Progenitor cell of endocrine pancreas (in vitro differentiated cells): ENCODE results near the gene ATAD5. TPM values are rescaled to one million over a fixed set of nuclear protein-coding genes. Genes with fewer than 3 reads are reported as not detected.

ENCODE experiments used
- DNase-seq: peaks from one replicate; pipeline ENCODE4 v3.0.0; 2021; ENCODE audit warnings: low spot score; ENCODE audit not compliant: unreplicated experiment
- H3K27ac Mint-ChIP-seq: 2 replicates; pipeline ENCODE4 v1.8.0; 2021; ENCODE audit warnings: mild to moderate bottlenecking, moderate library complexity, mixed read lengths
- H3K27me3 Mint-ChIP-seq: 2 replicates; pipeline ENCODE4 v1.8.0; 2021; ENCODE audit warnings: mixed read lengths
- H3K36me3 Mint-ChIP-seq: 2 replicates; pipeline ENCODE4 v1.8.0; 2022; ENCODE audit warnings: mixed read lengths; ENCODE audit not compliant: insufficient read depth
- H3K4me1 Mint-ChIP-seq: 2 replicates; pipeline ENCODE4 v1.8.0; 2021; ENCODE audit warnings: low read depth, mixed read lengths
- H3K4me3 Mint-ChIP-seq: 2 replicates; pipeline ENCODE4 v1.8.0; 2021; ENCODE audit warnings: low read depth, mild to moderate bottlenecking, moderate library complexity, mixed read lengths
- H3K9me3 Mint-ChIP-seq: 2 replicates; pipeline ENCODE4 v1.8.0; 2021; ENCODE audit warnings: low read depth, mixed read lengths
- CTCF ChIP-seq: fragments of 200-600 bp; sonication (generic); IDR thresholded peaks from one replicate; pipeline ENCODE4 v1.5.0; 2021; ENCODE audit warnings: antibody characterized with exemption, mild to moderate bottlenecking; ENCODE audit not compliant: unreplicated experiment
- total RNA-seq: library from RNA; stranded (reverse); gene quantifications from 2 replicates; pipeline ENCODE4 v1.2.1, GENCODE V29; 2021

ATAD5 gene
- total RNA-seq, 1 donor from 2014 or later, result 14.0 TPM

- DNase-seq, result no peak
- no peaks in the 10 kb centered on the region for H3K27me3 Mint-ChIP-seq
- H3K4me3 Mint-ChIP-seq, result peak overlapping the region; percentile 95
- H3K27ac Mint-ChIP-seq, result peak overlapping the region; percentile 94
- no peaks in the 10 kb centered on the region for H3K9me3 Mint-ChIP-seq
- H3K4me1 Mint-ChIP-seq, result peaks cover 16% of the 10 kb centered on the region
- TF ChIP-seq CTCF, result no peak
- H3K36me3 Mint-ChIP-seq, result no peaks in the 10 kb centered on the region
These were observed 7.8 kb upstream of the ATAD5 start for GRCh38 chr17:30824002-30824355.

GRCh38 chr17:30824356-30825145 is 7.2 kb upstream of the ATAD5 start, which contains the start of gene CRLF3:
TSS of gene CRLF3 (minus strand) at chr17:30824692. CDS start at chr17:30824651, 41 bp downstream.
- H3K27ac Mint-ChIP-seq, result peak within 1 kb of the TSS; percentile 94
- peaks cover 16% of the 10 kb centered on the region for H3K4me1 Mint-ChIP-seq
- no peaks in the 10 kb centered on the region for H3K9me3 Mint-ChIP-seq
- H3K27me3 Mint-ChIP-seq, result no peaks in the 10 kb centered on the region
- H3K4me3 Mint-ChIP-seq, result peak within 1 kb of the TSS; percentile 95
- peak; percentile 87 for DNase-seq
- TF ChIP-seq CTCF, result peak; percentile 63
- H3K36me3 Mint-ChIP-seq, result no peaks in the 10 kb centered on the region

- no peak for DNase-seq
- Mint-ChIP-seq H3K27me3 (no peaks in the 10 kb centered on the region), H3K4me3 (no peak overlapping the region), H3K4me1 (peaks cover 14% of the 10 kb centered on the region), H3K27ac (no peak overlapping the region), H3K36me3 (no peaks in the 10 kb centered on the region), H3K9me3 (no peaks in the 10 kb centered on the region)
- no peak for TF ChIP-seq CTCF
These were observed 4.7 kb upstream of the ATAD5 start for GRCh38 chr17:30827082-30827481.

GRCh38 chr17:30829022-30829421 is 2.7 kb upstream of the ATAD5 start:
- Mint-ChIP-seq H3K4me1 (peaks cover 14% of the 10 kb centered on the region), H3K4me3 (no peak overlapping the region)

GRCh38 chr17:30831257-30831656 is 509 bp upstream of the ATAD5 start:
- peak overlapping the region; percentile 98 for H3K27ac Mint-ChIP-seq
- no peak for DNase-seq
- peaks cover 14% of the 10 kb centered on the region for H3K4me1 Mint-ChIP-seq
- TF ChIP-seq CTCF, result no peak
- no peaks in the 10 kb centered on the region for H3K9me3 Mint-ChIP-seq
- peak overlapping the region; percentile 95 for H3K4me3 Mint-ChIP-seq
- peaks cover 7% of the 10 kb centered on the region for H3K36me3 Mint-ChIP-seq
- no peaks in the 10 kb centered on the region for H3K27me3 Mint-ChIP-seq

More at GRCh38 chr17:30829022-30829421, 2.7 kb upstream of the ATAD5 start:
- DNase-seq, result no peak
- no peaks in the 10 kb centered on the region for H3K27me3 Mint-ChIP-seq
- no peaks in the 10 kb centered on the region for H3K9me3 Mint-ChIP-seq
- no peak for TF ChIP-seq CTCF
- no peak overlapping the region for H3K27ac Mint-ChIP-seq
- H3K36me3 Mint-ChIP-seq, result no peaks in the 10 kb centered on the region
